Measurements from ENCODE around the gene WNT1.
A peak's percentile ranks its signal among the peaks of the same experiment; 100 is the strongest.

WNT1 gene

DNA sequence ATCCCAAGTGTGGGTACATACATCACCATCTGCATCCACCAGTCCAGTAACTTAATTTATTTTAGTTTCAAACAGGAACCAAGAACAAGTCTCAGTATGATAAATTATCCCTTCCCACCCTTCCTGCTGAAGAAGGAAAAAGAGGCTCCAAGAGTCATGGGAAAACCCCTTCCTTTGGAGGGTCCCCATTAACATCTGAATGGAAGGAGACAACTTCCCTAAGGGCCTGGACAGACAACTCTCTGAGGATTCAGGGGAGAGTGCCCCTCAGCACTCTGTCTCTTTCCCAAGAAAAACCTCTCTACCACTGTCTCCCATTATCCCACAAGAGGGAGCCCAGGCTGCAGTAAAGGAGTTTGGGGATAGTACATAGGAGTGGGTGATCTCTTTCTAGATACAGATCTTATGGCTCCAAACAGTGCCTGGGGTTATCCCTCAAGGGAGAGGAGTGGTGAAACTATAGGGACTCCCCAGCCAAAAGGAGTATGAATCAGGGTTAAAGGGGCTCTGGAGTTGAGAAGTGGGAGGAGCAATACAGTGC lies 12.8 kb upstream of the WNT1 start:
- no peak for DNase-seq

DNA sequence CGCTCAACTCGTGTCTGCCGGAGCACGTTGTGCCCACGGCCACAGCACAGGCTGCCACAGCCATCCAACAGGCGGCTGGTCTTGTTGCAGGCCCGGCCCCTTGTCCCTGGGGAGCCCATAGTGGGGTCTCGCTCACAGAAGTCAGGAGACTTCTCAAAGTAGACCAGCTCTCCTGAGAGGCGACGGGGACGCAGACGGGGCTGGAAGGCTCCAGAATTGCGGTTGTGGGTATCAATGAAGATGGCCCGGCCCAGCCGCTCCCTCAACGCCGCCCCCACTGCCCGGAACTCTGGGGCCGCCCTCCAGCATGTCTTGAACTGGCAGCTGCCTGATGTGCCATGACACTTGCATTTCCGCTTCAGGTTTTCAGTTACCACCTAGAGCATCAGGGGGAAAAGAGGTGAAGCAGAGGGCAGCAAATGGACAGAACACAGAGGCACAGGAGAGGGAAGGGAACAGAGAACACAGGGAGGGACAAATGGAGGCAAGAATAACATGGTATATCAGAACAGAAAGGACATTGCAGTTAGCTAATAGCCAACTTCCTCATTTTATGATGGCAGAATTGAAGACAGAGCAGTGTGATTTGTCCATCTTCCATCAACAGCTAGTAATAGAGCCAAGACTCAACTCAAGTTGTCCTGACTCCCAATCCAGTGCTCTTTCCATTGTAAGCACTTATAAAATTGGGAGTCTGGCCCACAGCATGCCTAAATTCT lies 11.8 kb upstream of the WNT1 start:
- DNase-seq = no peak

DNA sequence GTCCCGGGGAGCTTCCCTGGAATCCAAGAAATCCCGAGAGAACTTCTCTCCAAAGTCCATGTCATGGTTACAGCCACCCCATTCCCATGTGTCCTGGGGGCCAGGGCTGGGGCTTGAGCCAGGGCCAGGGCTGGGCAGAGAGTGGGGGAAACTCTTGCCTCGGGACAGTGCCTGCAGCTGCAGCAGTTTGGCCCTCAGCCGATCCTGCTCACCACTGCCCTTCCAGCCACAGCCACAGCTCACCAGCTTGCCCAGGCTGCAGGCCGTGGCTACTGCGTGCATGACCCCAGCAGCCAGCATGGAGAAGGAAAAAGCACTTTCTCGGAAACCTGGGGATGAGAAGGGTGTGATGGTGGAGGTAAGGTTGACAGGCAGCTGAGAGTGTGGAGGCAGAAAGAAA lies 10.1 kb upstream of the WNT1 start:
- DNase-seq = no peak

- no peak for DNase-seq
These were observed 9.7 kb upstream of the WNT1 start for GRCh38 chr12:48968467-48968866.

GRCh38 chr12:48969160-48969771 lies 8.9 kb upstream of the WNT1 start:
- DNase-seq = no peak

DNA sequence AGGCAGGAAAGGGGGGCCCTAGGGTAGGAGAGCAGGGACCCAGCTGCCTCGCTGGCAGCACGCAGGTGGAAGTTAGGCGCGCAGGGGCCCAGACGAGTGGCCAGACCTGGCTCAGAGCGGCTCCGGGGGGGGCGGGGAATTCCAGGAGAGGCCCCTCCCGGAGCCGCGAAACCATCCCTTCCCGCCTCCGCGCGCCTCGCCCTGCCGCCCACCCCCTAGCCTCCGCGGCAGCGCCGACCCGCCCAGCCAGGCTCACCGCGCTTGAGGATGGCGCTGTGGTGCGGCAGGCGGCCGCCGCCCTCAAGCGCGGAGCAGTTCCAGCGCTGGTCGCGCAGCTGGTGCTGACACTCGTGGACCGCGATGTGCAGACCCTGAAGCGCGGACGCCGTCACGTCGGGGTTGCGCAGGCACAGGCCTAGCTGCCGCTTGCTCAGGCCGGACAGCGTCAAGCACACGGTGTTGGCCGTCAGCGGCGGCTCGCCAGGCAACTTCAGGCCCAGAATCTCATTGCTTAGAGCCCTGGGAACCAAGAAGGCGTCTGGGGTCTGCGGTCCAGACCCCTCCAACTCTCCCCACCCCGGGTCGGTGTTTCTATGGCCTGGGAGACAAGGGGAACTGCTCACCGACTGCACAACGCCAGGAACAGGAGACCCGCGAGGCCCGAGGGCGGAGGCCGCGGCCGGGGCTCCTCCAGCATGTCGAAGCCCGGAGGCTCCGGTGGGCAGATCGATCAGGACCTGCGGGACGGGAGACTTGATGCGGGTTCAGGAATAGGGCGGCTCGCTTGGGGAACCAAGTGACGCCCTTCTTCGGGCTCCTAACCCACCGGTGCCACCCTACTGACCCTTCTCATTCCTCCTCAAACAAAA lies 8.1 kb upstream of the WNT1 start:
- no peak for DNase-seq

GRCh38 chr12:48970702-48971334 lies 7.3 kb upstream of the WNT1 start:
- DNase-seq = no peak

DNA sequence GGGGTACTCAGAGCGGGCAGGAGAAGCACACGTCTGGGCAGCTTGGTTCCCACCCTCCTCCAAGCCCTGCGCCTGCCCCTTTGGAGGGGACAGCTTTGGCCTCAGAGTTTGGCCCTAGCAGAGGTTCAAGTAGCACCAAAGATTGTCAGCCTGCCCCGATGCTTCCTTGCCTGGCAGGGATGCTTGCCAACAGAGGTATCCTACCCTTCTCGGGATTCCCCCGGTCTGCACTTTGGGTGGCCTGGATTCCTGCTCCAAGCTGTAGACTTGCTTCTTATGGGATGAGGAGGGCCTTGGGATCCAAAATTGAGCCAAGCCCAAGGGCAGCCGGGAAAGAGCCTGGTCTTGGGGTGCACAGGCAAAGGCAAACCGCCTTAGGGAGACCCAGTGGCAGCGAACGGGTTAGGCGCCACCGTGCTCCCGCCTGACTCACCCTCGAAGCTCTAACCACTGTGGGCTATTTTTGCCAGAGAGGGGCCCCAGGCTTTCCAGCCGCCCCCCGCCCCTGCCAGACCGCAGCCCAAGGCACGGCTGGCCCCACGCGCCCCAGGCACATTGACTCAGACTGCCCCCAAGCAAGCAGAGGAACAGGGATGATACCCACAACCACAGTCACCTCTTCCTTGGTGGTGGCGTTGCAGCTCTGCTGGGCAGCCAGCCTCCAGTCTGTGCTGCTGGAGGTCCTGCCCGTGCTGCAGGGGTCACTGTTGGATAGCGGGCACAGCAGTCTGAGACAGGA lies 5.7 kb upstream of the WNT1 start:
- no peak for DNase-seq

- no peak for DNase-seq
These were observed 5.1 kb upstream of the WNT1 start for GRCh38 chr12:48972952-48973483.

GRCh38 chr12:48973531-48973930 lies 4.6 kb upstream of the WNT1 start:
- DNase-seq = no peak

GRCh38 chr12:48973941-48974673 lies 4.0 kb upstream of the WNT1 start:
- DNase-seq = no peak

- peak; percentile 36 for DNase-seq
These were observed 536 bp upstream of the WNT1 start for GRCh38 chr12:48977290-48978281.

GRCh38 chr12:48978741-48979601 lies 849 bp downstream of the WNT1 start:
- DNase-seq = no peak

DNA sequence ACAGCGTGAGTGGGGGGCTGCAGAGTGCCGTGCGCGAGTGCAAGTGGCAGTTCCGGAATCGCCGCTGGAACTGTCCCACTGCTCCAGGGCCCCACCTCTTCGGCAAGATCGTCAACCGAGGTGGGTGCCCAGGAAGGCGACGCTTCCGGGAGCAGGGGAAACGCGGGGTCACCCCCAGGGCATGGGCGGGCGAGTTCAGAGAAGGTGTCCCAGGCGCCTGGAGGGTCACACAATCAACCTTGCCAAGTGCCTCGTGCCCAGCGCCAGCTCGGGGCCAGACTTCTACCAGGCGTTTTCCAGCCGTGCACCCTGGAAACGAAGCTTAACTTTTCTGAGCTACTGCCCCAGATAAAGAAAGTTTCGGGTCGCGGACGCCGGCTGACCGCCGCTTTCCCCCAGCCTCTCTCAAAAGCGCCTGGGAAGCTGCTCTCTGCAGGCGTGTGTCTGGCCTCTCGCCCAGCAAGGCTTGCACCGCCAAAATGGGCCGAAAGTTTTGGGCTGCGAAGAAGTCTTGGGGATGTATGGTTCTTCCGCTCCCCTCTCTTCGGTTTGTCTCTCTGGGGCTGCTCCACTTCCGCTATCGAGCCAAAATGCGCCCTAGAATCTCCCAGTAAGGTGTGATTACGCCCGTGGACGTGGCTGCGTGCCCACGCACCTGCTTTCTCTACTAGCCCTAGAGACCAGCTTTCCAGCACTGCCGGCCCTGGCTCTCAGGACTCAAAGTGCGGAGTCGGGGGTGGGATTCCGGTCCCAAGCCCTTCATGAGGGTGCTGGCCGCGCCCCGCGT lies 1.7 kb downstream of the WNT1 start:
- no peak for DNase-seq

GRCh38 chr12:48980389-48980952 lies 2.3 kb downstream of the WNT1 start:
- no peak for DNase-seq

GRCh38 chr12:48980953-48981756 lies 3.0 kb downstream of the WNT1 start:
- no peak for DNase-seq

GRCh38 chr12:48981757-48982157 lies 3.6 kb downstream of the WNT1 start:
- DNase-seq = no peak
